22Rv1 (cell line): Measurements from ENCODE around the gene UBE2G1.

ENCODE experiments used
- H3K27ac ChIP-seq: fragments of 450-650 bp; 2 replicates; pipeline ENCODE4 v1.5.1; 2017
- ZFX ChIP-seq: fragments of 450-650 bp; IDR thresholded peaks from 2 replicates; pipeline ENCODE4 v1.6.1; 2017; ENCODE audit warnings: antibody characterized with exemption, borderline replicate concordance
- TF ChIP-seq, protein P1 (sequence below): fragments of 450-650 bp; IDR thresholded peaks from 2 replicates; pipeline ENCODE4 v1.5.1; 2017; ENCODE audit warnings: mild to moderate bottlenecking

UBE2G1 gene

DNA sequence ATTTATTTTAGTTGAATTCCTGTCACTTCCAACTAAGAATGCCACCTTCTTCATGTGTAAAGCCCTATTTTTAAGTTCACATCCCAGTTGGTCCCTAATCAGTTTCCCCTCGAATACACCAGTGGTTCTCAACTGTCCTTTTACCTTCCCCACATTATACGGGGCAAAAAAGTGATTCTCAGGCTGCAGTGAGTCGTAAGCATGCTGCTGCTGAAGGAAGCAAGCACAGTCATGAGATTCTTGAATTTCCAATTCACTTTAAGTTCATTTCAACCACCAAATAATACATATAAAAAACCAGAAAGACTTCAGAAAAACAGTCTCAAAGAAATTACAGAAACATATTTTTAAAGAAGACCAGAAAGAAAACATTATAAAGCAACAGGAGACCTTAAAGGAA is 47.9 kb downstream of the UBE2G1 start:
- TF ChIP-seq, protein P1, sequence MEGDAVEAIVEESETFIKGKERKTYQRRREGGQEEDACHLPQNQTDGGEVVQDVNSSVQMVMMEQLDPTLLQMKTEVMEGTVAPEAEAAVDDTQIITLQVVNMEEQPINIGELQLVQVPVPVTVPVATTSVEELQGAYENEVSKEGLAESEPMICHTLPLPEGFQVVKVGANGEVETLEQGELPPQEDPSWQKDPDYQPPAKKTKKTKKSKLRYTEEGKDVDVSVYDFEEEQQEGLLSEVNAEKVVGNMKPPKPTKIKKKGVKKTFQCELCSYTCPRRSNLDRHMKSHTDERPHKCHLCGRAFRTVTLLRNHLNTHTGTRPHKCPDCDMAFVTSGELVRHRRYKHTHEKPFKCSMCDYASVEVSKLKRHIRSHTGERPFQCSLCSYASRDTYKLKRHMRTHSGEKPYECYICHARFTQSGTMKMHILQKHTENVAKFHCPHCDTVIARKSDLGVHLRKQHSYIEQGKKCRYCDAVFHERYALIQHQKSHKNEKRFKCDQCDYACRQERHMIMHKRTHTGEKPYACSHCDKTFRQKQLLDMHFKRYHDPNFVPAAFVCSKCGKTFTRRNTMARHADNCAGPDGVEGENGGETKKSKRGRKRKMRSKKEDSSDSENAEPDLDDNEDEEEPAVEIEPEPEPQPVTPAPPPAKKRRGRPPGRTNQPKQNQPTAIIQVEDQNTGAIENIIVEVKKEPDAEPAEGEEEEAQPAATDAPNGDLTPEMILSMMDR, result no peak
- TF ChIP-seq ZFX, result no peak
- no peak overlapping the region for H3K27ac ChIP-seq

DNA sequence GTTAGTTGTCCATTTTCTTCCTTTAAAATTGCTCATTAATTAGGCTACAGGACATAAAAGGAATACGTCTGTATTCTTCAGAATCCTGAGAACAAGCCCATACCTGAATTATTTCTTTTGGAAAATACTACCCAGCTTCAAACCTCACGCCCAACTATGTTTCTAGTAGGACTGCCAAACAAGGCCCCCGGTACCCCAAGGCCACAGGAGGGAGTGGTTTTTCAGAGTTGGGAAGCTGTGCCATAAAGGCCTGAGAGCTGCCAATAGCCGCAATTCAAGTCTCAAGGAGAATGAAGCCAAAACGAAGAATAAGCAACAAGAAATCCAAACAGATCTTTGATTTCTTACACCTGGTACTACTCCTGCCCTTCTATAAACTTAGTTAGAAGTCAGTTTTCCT is 48.3 kb downstream of the UBE2G1 start:
- TF ChIP-seq ZFX, result no peak
- TF ChIP-seq, protein P1, result no peak
- H3K27ac ChIP-seq, result no peak overlapping the region

DNA sequence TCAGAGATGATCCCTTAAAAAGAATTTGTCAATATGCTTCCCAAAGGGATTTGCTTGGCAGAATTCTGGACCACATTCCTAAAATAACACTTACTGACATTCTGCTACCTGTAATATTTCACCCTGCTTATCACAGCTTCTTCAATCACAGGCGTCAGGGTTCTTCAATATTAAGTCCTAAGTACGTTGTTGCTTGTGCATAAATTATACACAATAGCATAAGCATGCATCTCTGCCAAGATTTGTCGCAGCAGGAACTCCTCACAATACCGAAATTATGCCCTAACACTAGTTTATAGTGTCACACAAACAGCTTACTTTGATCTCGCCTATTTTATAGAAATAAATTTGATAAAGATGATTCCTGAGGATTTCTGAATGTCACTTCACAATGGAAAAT is 48.9 kb downstream of the UBE2G1 start:
- TF ChIP-seq ZFX, result no peak
- TF ChIP-seq, protein P1, result no peak
- no peak overlapping the region for H3K27ac ChIP-seq

DNA sequence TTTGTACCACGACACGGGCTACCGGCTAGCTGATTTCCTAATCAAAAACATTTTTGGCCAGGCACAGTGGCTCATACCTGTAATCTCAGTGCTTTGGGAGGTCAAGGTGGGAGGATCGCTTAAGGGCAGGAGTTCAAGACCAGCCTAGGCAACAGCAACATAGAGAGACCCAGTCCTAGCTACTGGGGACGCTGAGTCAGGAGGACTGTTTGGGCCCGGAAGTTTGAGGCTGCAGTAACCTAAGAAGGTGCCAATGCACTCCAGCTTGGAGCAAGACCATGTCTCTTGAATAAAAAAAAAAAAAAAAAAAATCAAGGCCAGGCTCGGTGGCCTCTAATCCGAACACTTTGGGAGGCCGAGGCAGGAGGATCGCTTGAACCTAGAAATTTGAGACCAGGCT is 49.8 kb downstream of the UBE2G1 start:
- TF ChIP-seq, protein P1, result no peak
- no peak for TF ChIP-seq ZFX
- no peak overlapping the region for H3K27ac ChIP-seq

DNA sequence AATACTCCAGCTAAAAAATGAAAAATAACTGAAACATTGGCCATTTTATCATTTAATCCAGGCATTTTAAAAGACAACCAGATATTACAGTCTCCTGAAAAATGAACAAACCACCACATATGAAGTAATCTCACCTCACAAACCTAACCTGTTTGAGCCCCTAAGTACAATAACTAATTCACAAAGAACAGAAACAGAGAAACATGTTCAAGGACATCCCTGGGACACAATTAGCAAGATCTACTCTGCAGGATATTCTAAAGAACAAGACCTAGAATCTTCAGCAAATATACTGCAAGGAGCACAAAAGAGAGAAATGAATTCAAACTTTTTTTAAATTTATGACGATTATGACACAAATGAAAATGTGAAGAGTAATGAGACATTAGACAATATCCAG is 51.9 kb downstream of the UBE2G1 start:
- no peak overlapping the region for H3K27ac ChIP-seq

DNA sequence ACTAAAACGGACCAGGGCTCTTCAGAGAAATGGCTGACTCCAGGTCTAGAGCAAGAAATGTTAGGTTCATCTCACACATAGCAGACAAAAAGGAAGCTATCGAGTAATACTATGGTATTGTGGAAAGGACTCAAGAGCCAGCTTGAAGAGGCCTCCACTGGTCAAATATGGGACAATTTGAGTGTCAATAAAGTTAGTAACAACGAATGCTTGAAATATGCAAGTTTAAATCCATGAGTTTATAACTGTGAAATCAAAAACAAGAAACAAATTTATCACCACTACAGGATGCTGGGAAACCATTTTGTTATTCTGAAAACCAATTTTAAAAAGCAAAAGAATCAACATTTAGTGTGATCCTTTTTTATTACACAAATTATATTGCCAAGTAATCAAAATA is 52.3 kb downstream of the UBE2G1 start:
- H3K27ac ChIP-seq, result no peak overlapping the region
- TF ChIP-seq, protein P1, result no peak
- no peak for TF ChIP-seq ZFX

More for the DNA sequence above, 51.9 kb downstream of the UBE2G1 start:
- TF ChIP-seq, protein P1, result no peak
- no peak for TF ChIP-seq ZFX

DNA sequence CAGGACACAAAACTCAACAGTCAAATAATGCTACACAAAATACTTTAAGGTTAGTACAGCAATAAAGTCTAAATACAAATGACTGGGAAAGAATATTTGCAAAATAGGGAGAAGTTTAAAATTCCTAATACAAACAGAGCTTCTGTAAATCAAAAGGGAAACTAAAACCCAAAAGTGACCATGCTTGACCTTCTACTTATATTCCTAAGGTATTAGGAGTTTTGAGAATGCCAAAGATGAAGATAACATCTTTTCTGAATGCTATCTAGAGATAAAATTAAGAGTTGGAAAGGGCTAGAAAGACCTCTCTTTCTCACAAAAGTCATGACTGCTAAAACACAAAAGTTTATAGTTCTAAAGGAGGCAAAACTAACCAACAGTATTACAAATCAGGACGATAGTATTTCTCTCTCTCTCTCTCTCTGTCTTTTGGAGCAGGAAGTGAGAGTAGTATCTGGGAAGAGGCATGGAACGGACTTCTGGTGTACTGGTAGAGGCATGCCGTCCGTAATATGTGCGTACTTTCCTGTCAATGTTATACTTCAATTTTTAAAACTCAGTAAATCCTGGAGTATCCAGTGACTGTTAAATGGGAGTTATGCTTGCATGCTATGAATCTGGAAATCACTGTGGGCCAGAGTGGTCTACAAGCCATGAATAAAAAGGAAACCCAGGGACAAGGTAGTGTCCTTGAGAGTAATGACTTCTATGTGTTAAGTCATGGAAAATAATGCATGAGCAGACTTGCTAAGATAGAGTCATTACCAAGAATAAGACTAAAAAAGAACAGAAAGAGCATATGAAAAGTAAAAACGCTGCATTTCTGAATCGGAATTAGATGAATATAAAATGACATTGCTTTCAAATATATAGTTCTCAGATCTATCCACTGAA is 53.0 kb downstream of the UBE2G1 start:
- TF ChIP-seq, protein P1, result no peak
- TF ChIP-seq ZFX, result no peak
- no peak overlapping the region for H3K27ac ChIP-seq
